WTC11 (cell line): ENCODE results near the gene SVEP1. TPM values are rescaled to one million over a fixed set of nuclear protein-coding genes. Genes with fewer than 3 reads are reported as not detected.

Experiments used
- ATAC-seq: fragments of 200-7000 bp; cut with Tn5 transposase; 2 replicates; pipeline ENCODE4 v1.10.0; 2021; ENCODE audit warnings: mild to moderate bottlenecking, moderate library complexity
- CTCF ChIA-PET: fragments of 300-600 bp; sonication (Branson Sonifier 250); formaldehyde crosslinking; loops from one replicate; lab custom pipeline; 2021; ENCODE audit warnings: antibody characterized with exemption; lab: Charles Lee
- POLR2A ChIA-PET: fragments of 350-600 bp; sonication (Branson Sonifier 250); formaldehyde crosslinking; loops from one replicate; lab custom pipeline; 2021; ENCODE audit warnings: antibody characterized with exemption; lab: Charles Lee
- DNase-seq: peaks from one replicate; pipeline ENCODE4 v3.0.0; 2021; ENCODE audit warnings: low spot score
- H3K27ac Mint-ChIP-seq: 2 replicates; pipeline ENCODE4 v1.8.0; 2021; ENCODE audit warnings: mixed read lengths
- H3K27me3 Mint-ChIP-seq: 2 replicates; pipeline ENCODE4 v1.8.0; 2021; ENCODE audit warnings: low read depth, mild to moderate bottlenecking, moderate library complexity, mixed read lengths
- H3K36me3 Mint-ChIP-seq: 2 replicates; pipeline ENCODE4 v1.8.0; 2021; ENCODE audit warnings: mixed read lengths
- H3K4me1 Mint-ChIP-seq: 2 replicates; pipeline ENCODE4 v1.8.0; 2022; ENCODE audit warnings: mixed read lengths
- H3K4me3 Mint-ChIP-seq: 2 replicates; pipeline ENCODE4 v1.8.0; 2021; ENCODE audit warnings: mild to moderate bottlenecking, moderate library complexity, mixed read lengths
- H3K9me3 Mint-ChIP-seq: 2 replicates; pipeline ENCODE4 v1.8.0; 2021; ENCODE audit warnings: mixed read lengths
- CREB1 ChIP-seq: sonication (generic); formaldehyde crosslinking; IDR thresholded peaks from 2 replicates; pipeline ENCODE4 v1.8.0; 2023; ENCODE audit warnings: mild to moderate bottlenecking, missing genetic modification reagents
- ELF4 ChIP-seq: sonication (generic); formaldehyde crosslinking; IDR thresholded peaks from 2 replicates; pipeline ENCODE4 v1.8.1; 2022; ENCODE audit warnings: low read depth, mild to moderate bottlenecking, moderate library complexity, missing genetic modification reagents
- EMX1 ChIP-seq: fragments of 250-450 bp; sonication (Bioruptor Pico); IDR thresholded peaks from 2 replicates; pipeline ENCODE4 v1.8.0; 2021; ENCODE audit warnings: mild to moderate bottlenecking
- NFATC4 ChIP-seq: fragments of 250-450 bp; sonication (Bioruptor Pico); IDR thresholded peaks from 2 replicates; pipeline ENCODE4 v1.9.0; 2021; ENCODE audit warnings: mild to moderate bottlenecking
- NR3C1 ChIP-seq: sonication (generic); formaldehyde crosslinking; conservative IDR thresholded peaks from 2 replicates; pipeline ENCODE4 v1.8.1; 2023; ENCODE audit warnings: low read depth, mild to moderate bottlenecking, missing genetic modification reagents
- SMAD3 ChIP-seq: sonication (generic); formaldehyde crosslinking; IDR thresholded peaks from 2 replicates; pipeline ENCODE4 v1.8.0; 2022; ENCODE audit warnings: missing genetic modification reagents, mild to moderate bottlenecking, borderline replicate concordance
- TEAD1 ChIP-seq: sonication (generic); formaldehyde crosslinking; IDR thresholded peaks from 2 replicates; pipeline ENCODE4 v1.8.0; 2022; ENCODE audit warnings: mild to moderate bottlenecking, missing genetic modification reagents
- ZNF423 ChIP-seq: fragments of 250-450 bp; sonication (Bioruptor Pico); IDR thresholded peaks from 2 replicates; pipeline ENCODE4 v2.1.2; 2022; ENCODE audit warnings: mild to moderate bottlenecking, moderate library complexity
- total RNA-seq: library from RNA; stranded (reverse); gene quantifications from 3 replicates; pipeline ENCODE4 v1.2.3, GENCODE V29; 2021
- TF ChIP-seq, protein P1 (sequence below): fragments of 250-450 bp; sonication (Bioruptor Pico); IDR thresholded peaks from 2 replicates; pipeline ENCODE4 v1.9.0; 2021; ENCODE audit warnings: mild to moderate bottlenecking
- TF ChIP-seq, protein P2 (sequence below): sonication (generic); formaldehyde crosslinking; IDR thresholded peaks from 2 replicates; pipeline ENCODE4 v1.8.0; 2023; ENCODE audit warnings: missing genetic modification reagents, mild to moderate bottlenecking, borderline replicate concordance
- TF ChIP-seq, protein P3 (sequence below): fragments of 250-450 bp; sonication (Bioruptor Pico); IDR thresholded peaks from 2 replicates; pipeline ENCODE4 v2.1.2; 2022; ENCODE audit warnings: mild to moderate bottlenecking, moderate library complexity
- TF ChIP-seq, protein P4 (sequence below): sonication (generic); formaldehyde crosslinking; IDR thresholded peaks from 2 replicates; pipeline ENCODE4 v1.8.1; 2023; ENCODE audit warnings: mild to moderate bottlenecking, missing genetic modification reagents
- TF ChIP-seq, protein P5 (sequence below): sonication (generic); formaldehyde crosslinking; conservative IDR thresholded peaks from 2 replicates; pipeline ENCODE4 v1.8.1; 2022; ENCODE audit warnings: mild to moderate bottlenecking, missing genetic modification reagents
- TF ChIP-seq, protein P6 (sequence below): sonication (generic); formaldehyde crosslinking; IDR thresholded peaks from 2 replicates; pipeline ENCODE4 v1.8.0; 2023; ENCODE audit warnings: mild to moderate bottlenecking, missing genetic modification reagents
- TF ChIP-seq, protein P7 (sequence below): sonication (generic); formaldehyde crosslinking; IDR thresholded peaks from 2 replicates; pipeline ENCODE4 v1.8.0; 2022; ENCODE audit warnings: mild to moderate bottlenecking, missing genetic modification reagents

SVEP1 gene
- total RNA-seq, 1 experiment from 2014 or later = 0.74 TPM

DNA sequence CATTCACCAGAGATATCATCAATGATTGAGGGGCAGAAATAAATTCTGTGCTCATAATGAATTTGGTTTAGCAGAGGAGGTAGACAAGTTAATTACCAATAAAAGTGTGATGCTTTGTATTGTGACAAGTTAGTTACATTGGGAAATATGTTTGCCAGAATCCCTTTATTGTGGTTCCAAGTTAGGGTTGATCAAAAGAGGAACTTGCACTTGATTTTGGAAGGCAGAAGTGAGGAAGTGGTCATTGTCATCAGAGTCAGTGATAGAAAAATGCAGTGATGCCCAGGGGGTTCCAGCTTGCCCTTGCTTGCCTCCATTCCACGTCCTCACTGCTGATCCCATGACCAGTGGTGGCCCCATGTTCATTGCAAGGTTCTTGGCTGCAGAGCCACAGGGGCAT lies 69.7 kb downstream of the SVEP1 start:
- TF ChIP-seq, protein P1, sequence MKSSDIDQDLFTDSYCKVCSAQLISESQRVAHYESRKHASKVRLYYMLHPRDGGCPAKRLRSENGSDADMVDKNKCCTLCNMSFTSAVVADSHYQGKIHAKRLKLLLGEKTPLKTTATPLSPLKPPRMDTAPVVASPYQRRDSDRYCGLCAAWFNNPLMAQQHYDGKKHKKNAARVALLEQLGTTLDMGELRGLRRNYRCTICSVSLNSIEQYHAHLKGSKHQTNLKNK (CRISPR knock-in tag) = no peak
- TF ChIP-seq SMAD3 (CRISPR knock-in tag) = no peak
- TF ChIP-seq, protein P2, sequence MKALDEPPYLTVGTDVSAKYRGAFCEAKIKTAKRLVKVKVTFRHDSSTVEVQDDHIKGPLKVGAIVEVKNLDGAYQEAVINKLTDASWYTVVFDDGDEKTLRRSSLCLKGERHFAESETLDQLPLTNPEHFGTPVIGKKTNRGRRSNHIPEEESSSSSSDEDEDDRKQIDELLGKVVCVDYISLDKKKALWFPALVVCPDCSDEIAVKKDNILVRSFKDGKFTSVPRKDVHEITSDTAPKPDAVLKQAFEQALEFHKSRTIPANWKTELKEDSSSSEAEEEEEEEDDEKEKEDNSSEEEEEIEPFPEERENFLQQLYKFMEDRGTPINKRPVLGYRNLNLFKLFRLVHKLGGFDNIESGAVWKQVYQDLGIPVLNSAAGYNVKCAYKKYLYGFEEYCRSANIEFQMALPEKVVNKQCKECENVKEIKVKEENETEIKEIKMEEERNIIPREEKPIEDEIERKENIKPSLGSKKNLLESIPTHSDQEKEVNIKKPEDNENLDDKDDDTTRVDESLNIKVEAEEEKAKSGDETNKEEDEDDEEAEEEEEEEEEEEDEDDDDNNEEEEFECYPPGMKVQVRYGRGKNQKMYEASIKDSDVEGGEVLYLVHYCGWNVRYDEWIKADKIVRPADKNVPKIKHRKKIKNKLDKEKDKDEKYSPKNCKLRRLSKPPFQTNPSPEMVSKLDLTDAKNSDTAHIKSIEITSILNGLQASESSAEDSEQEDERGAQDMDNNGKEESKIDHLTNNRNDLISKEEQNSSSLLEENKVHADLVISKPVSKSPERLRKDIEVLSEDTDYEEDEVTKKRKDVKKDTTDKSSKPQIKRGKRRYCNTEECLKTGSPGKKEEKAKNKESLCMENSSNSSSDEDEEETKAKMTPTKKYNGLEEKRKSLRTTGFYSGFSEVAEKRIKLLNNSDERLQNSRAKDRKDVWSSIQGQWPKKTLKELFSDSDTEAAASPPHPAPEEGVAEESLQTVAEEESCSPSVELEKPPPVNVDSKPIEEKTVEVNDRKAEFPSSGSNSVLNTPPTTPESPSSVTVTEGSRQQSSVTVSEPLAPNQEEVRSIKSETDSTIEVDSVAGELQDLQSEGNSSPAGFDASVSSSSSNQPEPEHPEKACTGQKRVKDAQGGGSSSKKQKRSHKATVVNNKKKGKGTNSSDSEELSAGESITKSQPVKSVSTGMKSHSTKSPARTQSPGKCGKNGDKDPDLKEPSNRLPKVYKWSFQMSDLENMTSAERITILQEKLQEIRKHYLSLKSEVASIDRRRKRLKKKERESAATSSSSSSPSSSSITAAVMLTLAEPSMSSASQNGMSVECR (CRISPR knock-in tag) = no peak
- Mint-ChIP-seq H3K36me3 (no peaks in the 10 kb centered on the region), H3K4me1 (no peaks in the 10 kb centered on the region), H3K4me3 (no peak overlapping the region), H3K27me3 (no peaks in the 10 kb centered on the region), H3K27ac (no peak overlapping the region), H3K9me3 (no peaks in the 10 kb centered on the region)
- ChIA-PET CTCF (interaction anchor here (0.6 kb wide), 1 partner anchor 165 kb away, joined by 4 read pairs; no protein-coding TSS in a partner anchor), POLR2A (no interaction called here)
- DNase-seq = no peak
- ATAC-seq = no peak

DNA sequence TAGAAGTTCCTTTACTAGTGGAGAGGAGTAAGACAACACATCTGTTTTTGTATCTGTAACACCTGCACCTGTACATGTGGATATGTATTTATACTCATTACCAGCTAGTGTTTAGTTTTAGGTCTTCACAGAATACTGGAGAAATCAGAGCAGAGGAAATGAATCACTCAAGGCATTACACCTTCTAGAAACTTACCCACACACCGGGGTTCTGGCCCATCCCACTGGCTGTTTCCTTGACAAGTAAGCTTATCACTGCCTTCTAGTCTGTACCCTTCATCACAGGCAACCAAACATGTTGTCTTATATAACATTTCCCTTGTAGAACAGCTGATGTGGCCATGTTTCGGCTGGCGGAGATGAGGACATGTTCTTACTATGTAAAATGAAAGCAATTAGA lies 76.7 kb downstream of the SVEP1 start:
- ChIA-PET POLR2A (no interaction called here), CTCF (no interaction called here)
- DNase-seq (no peak), ATAC-seq (no peak)
- Mint-ChIP-seq H3K27ac (no peak overlapping the region), H3K9me3 (no peaks in the 10 kb centered on the region), H3K27me3 (no peaks in the 10 kb centered on the region), H3K36me3 (no peaks in the 10 kb centered on the region), H3K4me1 (no peaks in the 10 kb centered on the region), H3K4me3 (no peak overlapping the region)
- TF ChIP-seq EMX1 (no peak), ELF4 (CRISPR knock-in tag) (no peak), TEAD1 (CRISPR knock-in tag) (no peak), ZNF423 (CRISPR knock-in tag) (no peak), CREB1 (CRISPR knock-in tag) (no peak), NFATC4 (CRISPR knock-in tag) (no peak), NR3C1 (CRISPR knock-in tag) (no peak)
- TF ChIP-seq, protein P3, sequence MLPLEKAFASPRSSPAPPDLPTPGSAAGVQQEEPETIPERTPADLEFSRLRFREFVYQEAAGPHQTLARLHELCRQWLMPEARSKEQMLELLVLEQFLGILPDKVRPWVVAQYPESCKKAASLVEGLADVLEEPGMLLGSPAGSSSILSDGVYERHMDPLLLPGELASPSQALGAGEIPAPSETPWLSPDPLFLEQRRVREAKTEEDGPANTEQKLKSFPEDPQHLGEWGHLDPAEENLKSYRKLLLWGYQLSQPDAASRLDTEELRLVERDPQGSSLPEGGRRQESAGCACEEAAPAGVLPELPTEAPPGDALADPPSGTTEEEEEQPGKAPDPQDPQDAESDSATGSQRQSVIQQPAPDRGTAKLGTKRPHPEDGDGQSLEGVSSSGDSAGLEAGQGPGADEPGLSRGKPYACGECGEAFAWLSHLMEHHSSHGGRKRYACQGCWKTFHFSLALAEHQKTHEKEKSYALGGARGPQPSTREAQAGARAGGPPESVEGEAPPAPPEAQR (CRISPR knock-in tag) = no peak
- TF ChIP-seq, protein P4, sequence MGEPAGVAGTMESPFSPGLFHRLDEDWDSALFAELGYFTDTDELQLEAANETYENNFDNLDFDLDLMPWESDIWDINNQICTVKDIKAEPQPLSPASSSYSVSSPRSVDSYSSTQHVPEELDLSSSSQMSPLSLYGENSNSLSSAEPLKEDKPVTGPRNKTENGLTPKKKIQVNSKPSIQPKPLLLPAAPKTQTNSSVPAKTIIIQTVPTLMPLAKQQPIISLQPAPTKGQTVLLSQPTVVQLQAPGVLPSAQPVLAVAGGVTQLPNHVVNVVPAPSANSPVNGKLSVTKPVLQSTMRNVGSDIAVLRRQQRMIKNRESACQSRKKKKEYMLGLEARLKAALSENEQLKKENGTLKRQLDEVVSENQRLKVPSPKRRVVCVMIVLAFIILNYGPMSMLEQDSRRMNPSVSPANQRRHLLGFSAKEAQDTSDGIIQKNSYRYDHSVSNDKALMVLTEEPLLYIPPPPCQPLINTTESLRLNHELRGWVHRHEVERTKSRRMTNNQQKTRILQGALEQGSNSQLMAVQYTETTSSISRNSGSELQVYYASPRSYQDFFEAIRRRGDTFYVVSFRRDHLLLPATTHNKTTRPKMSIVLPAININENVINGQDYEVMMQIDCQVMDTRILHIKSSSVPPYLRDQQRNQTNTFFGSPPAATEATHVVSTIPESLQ (CRISPR knock-in tag) = no peak
- TF ChIP-seq, protein P5, sequence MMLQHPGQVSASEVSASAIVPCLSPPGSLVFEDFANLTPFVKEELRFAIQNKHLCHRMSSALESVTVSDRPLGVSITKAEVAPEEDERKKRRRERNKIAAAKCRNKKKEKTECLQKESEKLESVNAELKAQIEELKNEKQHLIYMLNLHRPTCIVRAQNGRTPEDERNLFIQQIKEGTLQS (CRISPR knock-in tag) = no peak
- TF ChIP-seq, protein P6, sequence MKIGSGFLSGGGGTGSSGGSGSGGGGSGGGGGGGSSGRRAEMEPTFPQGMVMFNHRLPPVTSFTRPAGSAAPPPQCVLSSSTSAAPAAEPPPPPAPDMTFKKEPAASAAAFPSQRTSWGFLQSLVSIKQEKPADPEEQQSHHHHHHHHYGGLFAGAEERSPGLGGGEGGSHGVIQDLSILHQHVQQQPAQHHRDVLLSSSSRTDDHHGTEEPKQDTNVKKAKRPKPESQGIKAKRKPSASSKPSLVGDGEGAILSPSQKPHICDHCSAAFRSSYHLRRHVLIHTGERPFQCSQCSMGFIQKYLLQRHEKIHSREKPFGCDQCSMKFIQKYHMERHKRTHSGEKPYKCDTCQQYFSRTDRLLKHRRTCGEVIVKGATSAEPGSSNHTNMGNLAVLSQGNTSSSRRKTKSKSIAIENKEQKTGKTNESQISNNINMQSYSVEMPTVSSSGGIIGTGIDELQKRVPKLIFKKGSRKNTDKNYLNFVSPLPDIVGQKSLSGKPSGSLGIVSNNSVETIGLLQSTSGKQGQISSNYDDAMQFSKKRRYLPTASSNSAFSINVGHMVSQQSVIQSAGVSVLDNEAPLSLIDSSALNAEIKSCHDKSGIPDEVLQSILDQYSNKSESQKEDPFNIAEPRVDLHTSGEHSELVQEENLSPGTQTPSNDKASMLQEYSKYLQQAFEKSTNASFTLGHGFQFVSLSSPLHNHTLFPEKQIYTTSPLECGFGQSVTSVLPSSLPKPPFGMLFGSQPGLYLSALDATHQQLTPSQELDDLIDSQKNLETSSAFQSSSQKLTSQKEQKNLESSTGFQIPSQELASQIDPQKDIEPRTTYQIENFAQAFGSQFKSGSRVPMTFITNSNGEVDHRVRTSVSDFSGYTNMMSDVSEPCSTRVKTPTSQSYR (CRISPR knock-in tag) = no peak
- TF ChIP-seq, protein P7, sequence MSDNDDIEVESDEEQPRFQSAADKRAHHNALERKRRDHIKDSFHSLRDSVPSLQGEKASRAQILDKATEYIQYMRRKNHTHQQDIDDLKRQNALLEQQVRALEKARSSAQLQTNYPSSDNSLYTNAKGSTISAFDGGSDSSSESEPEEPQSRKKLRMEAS = no peak
